Urinary bladder (tissue), 4 donors: ENCODE results near the gene FAM53B. TPM values are rescaled to one million over a fixed set of nuclear protein-coding genes. Genes with fewer than 3 reads are reported as not detected.

ENCODE experiments used
- DNase-seq: peaks from one replicate; pipeline ENCODE4 v3.0.0-alpha.2; 2015; ENCODE audit errors: extremely low spot score
- H3K27ac ChIP-seq: one replicate; pipeline ENCODE4 v1.5.1; 2013; ENCODE audit warnings: low read depth, mild to moderate bottlenecking, moderate library complexity
- H3K36me3 ChIP-seq: one replicate; pipeline ENCODE4 v1.6.1; 2013; ENCODE audit warnings: mild to moderate bottlenecking, moderate library complexity; ENCODE audit not compliant: insufficient read depth
- H3K4me1 ChIP-seq: one replicate; pipeline ENCODE4 v1.6.1; 2013; ENCODE audit warnings: mild to moderate bottlenecking, moderate library complexity; ENCODE audit not compliant: insufficient read depth
- H3K4me3 ChIP-seq: one replicate; pipeline ENCODE4 v1.5.1; 2013; ENCODE audit warnings: low read depth, low read length
- WGBS: extraction: QIAGEN DNeasy Blood & Tissue Kit; methylation state at CpG from one replicate; pipeline ENCODE4 v1.1.7; 2013; 5-methylcytosine and 5-hydroxymethylcytosine counted together
- polyA plus RNA-seq: library from polyadenylated mRNA; stranded (reverse); fragments of 200-250 nt; gene quantifications from one replicate; pipeline ENCODE4 v1.2.3, GENCODE V29; 2013
- total RNA-seq: library from RNA; depleted of rRNA; stranded (reverse); fragments of >200 nt; gene quantifications from one replicate; pipeline ENCODE4 v1.2.3, GENCODE V29; 2014
- donor health status: healthy with polysubstance abuse.
- donor health status: healthy.

FAM53B gene
- total and polyA plus RNA-seq, 2 donors = 15.9 to 19.8 TPM

DNA sequence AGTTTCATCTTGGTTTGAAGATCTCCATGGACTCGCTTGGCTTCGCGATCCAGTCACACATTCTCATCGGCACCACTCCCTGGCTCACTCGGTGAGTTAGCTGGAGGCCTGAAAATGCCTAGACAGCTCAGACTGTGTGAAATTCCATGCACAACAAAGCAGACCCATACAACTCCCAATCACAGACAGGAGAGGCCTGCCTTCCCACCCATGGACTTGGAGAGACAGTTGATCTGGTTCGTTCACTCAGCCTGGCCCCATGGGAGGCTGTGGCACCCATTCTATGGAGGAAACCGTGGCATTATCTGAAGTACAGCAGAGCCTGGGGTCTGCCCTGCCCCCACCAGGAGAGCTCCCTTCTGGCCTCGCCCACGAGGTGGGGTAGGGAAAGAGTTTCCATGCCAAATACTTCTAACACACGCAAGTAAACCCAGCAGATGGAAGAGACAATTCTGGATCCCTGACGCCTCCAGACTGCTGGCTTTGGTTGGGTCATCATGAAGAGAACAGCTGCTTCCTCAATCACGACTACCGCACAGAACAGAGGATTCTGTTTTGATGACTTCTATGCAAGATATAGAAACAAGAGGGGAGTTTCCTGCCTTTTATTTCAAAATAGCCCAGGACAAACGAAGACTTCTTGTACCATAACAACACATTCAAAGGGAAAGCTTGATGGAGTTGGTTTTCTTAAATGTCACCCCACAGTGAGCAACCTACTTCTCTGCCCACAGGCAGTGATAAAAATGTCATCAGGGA, 15.9 kb downstream of the FAM53B start:
- H3K4me3 ChIP-seq = no peak overlapping the region
- H3K4me1 ChIP-seq = peaks cover 4% of the 10 kb centered on the region
- no peak overlapping the region for H3K27ac ChIP-seq
- WGBS = 66% methylated on average over 14 of the region's 14 CpGs
- H3K36me3 ChIP-seq = no peaks in the 10 kb centered on the region
- no peak for DNase-seq

DNA sequence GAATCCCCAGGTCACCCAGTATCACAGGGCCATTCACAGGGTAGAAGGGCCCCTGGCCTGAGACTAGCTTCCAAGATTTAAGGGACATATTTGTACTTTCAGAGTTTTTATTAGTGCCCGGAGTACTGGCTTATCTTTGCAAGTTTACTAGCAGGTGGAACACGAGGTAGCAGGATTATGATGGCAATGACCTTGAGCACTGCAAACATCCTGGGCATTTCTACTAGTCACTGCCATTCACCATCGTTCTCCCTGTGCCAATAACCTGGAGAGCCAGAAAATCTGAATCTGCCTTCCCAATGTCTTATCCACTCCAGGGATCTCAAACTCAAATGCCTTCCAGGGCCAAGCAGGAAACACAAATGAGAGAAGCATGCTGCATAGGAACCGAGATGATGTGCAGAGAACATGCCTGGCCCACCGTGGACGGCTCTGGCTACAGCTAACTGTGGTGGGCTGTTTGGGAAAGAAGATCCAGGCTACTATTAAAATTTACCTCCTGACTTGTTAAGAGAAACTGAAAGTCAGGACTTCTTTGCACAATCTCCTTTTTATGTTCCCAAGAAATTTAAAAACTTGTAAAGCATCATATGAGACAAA, 16.7 kb downstream of the FAM53B start:
- H3K4me3 ChIP-seq = no peak overlapping the region
- no peak for DNase-seq
- H3K27ac ChIP-seq = no peak overlapping the region
- H3K4me1 ChIP-seq = peaks cover 4% of the 10 kb centered on the region
- WGBS = 64% methylated on average over 6 of the region's 6 CpGs
- H3K36me3 ChIP-seq = no peaks in the 10 kb centered on the region

DNA sequence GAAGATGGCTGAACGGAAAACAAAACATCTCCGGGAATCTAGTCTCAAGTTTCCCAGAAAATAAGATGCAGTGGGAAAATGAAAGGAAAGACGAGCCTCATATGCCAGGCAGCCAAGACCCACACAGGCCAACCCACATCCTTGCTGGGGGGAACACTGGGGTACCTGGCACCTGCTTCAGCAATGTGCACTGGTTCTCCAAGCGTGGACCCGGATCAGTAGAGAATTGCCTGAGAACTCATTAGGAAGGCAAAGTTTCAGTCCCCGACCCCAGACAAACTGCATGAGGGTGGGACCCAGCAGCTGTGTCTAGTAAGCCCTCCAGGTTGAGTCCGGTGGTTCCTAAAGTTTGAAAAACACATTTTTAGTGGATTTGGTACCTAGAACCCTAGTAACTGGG, 18.4 kb downstream of the FAM53B start:
- H3K4me3 ChIP-seq = no peak overlapping the region
- DNase-seq = no peak
- H3K4me1 ChIP-seq = peaks cover 4% of the 10 kb centered on the region
- WGBS = 88% methylated on average over 7 of the region's 7 CpGs
- no peaks in the 10 kb centered on the region for H3K36me3 ChIP-seq
- H3K27ac ChIP-seq = no peak overlapping the region

DNA sequence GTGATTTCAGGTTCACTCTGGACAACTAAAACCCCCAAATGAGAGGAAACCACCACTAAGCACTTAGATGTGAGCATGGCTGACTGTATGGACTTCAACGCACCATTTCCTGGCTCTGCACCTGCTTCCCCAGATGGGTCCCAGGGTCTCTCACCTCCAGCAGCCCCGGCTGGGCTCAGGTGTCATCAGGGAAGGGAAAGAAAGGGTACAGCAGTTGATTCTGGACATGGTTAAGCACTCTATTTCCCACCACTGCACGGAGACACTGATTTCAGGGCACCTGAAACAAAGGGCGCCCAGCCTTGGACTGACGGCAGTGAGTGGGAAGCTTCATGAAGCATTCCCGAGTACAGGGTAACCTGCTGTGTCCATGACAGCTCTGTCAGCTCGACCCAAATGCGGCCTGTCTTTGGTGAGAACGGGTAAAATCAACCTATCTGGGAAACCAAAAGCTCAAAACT, 19.0 kb downstream of the FAM53B start:
- H3K4me1 ChIP-seq = peaks cover 4% of the 10 kb centered on the region
- no peak overlapping the region for H3K4me3 ChIP-seq
- WGBS = 96% methylated on average over 9 of the region's 9 CpGs
- no peak for DNase-seq
- H3K27ac ChIP-seq = no peak overlapping the region
- H3K36me3 ChIP-seq = no peaks in the 10 kb centered on the region

DNA sequence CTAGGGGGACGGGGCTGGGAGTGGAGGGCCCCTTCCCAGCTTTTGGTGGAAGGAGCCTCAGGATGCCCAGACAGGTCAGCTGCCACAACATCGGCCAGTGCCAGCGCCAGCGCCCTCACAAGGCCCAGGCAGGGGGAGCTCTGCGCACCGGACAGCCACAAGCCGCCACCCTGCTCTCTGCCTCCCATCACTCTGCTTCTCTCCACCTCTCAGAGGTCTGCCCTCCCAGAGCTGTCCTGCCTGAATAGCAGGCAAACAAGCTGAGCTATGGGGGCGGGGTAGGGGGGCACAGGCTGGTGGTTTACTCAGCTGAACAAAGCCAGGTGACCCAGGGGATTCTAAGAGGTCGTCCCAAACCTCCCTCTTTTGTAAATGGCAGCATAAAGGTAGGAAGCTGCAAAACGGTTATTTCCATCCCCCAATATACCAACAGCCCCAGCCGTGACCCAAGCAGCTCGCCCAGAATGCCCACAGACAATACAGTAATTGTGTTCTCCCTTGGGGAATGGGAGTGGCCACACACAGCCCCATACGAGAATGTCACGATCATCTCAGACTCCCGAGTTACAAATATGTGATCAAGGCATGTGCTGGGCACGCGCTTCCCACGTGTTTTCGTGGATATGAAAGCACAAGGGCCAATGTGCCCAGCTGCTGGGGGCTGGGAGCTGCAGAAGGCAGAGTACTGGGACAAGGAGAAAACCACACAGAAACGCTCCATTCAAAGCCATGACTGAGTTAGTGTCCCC, 19.7 kb downstream of the FAM53B start:
- H3K4me1 ChIP-seq = peaks cover 4% of the 10 kb centered on the region
- no peaks in the 10 kb centered on the region for H3K36me3 ChIP-seq
- H3K27ac ChIP-seq = no peak overlapping the region
- no peak for DNase-seq
- 80% methylated on average over 20 of the region's 20 CpGs for WGBS
- H3K4me3 ChIP-seq = no peak overlapping the region

DNA sequence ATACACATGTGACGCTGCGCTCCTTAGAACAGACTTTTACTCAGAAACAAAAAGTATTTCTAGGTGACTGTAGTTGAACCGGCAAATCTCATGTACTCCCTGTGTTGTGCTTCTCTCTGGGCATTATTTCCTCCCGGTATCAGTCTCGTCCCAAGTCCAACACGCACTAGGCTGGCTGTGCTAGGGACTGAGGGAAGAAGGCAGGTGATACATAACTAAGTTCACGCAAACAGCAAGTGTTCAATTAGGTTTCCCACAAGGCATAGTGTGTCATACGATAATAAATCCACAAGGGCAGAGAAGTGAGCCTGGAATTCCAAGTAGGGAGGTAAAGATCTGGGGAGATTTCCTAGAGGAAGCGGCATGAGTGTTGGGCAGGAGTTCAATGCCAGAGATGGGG, 20.4 kb downstream of the FAM53B start:
- no peak for DNase-seq
- no peaks in the 10 kb centered on the region for H3K36me3 ChIP-seq
- H3K4me1 ChIP-seq = peaks cover 4% of the 10 kb centered on the region
- WGBS = 72% methylated on average over 9 of the region's 9 CpGs
- H3K27ac ChIP-seq = no peak overlapping the region
- H3K4me3 ChIP-seq = no peak overlapping the region

DNA sequence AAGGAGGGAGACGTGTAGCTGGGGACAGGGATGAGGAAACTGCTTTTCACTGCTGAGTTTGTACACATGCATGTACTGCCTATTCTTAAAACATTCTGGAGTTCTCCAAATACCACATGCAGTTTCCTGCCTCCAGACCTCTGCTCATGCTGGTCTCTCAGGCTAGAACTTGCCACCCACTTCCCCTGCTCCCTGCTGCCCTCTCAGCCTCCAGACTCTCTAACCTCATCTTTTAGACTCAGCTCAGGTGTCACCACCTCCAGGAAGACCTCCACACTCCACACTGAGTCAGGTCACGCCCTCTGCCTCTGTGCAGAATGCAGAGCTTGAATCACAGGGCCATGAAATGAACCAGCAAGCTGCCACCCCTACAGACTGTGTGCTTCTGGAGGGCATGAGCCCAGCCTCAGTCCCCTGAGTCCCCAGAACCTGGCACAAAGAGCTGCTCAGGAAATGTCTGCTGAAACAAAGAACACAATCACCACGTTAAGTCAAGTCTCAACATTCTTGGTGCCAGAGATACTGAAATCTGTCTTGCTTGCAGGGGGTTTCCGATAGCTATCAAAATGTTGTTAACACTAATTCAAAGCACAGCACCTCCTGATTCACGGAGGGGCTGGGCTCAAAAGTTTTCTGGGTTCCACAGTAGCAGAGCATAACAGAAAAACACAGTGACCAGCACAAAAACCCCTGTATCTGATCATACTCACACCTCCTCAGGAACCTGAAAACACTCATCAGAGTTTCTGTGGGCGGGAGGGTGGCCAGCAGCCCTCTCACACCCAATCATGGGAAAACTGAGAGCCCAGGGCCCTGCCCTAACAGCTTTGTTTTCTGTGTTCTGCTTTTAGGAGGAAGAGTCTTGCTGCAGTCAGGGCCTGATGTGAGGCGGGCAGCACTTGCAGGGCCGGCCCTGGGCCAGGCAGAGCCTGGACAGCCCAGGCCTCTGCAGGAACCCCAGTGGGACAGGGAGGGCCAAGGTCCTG, 21.1 kb downstream of the FAM53B start:
- Histone ChIP-seq H3K4me3 (no peak overlapping the region), H3K4me1 (peaks cover 6% of the 10 kb centered on the region), H3K27ac (no peak overlapping the region), H3K36me3 (no peaks in the 10 kb centered on the region)
- WGBS = 53% methylated on average over 8 of the region's 8 CpGs
- no peak for DNase-seq

DNA sequence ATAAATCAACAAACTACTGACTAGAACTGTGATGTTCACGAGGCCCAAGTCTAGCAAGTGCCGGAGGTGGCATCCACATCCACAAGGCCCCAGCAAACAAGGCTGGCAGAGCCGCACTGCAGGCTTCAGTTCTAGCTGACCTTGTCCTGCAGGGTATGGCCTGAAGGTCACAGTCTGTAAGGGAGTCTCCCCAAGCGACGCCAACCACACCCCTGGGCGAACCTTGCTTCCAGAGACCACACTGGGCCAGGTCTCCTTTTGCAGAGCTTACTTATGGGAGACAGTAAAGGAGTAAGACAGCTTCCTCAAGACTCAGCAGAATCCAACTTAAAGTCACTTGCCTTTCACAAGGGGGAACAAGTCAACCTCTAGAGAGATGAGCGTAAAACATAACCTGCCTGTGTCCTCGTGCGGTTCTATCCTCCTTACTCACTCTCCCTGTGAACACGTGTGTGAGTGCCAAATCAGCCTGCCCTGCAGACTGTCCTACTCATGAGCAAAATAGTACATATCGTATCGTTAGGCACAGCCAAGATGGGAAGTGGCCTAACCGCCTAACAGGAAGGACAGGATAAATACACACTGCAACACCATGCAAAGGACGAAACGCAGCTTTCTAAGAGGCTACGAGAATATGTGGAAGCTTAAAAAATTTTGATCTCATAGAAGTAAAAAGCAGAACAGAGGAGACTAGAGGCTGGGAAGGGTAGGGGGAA, 22.7 kb downstream of the FAM53B start:
- H3K27ac ChIP-seq = peak overlapping the region; percentile 42
- 58% methylated on average over 16 of the region's 16 CpGs for WGBS
- DNase-seq = no peak
- no peak overlapping the region for H3K4me3 ChIP-seq
- no peaks in the 10 kb centered on the region for H3K36me3 ChIP-seq
- H3K4me1 ChIP-seq = peaks cover 3% of the 10 kb centered on the region

DNA sequence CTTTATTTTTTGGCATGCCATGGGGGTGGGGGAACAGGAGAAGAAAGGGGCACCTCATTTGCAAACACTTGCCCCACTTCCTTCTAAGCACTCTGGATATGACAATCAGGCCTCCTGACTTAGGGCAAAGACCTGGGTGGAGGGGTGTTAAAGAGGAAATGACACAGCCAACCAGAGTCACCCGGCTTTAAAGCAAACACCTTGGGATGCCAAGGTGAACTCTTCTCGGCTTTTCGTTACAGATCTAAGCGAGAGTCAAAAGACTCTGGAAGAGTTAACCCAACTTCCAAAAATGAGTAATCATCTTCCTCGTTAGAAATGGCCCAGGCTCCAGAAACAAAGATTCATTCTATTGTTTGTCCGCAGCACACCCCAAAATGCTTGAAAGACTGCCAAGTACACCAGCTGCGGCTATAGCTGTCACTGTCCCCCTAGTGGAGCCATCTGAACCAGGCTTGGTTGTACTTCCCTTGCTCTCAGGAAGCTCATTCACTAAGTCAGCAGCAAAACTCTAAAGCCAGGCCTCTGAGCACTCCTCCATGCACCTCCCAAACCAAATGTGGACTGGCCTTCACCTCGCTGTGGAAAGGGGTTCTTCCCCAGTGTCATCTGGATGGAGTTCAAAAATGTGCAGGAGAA, 24.8 kb downstream of the FAM53B start:
- WGBS = 52% methylated on average over 8 of the region's 8 CpGs
- Histone ChIP-seq H3K27ac (no peak overlapping the region), H3K4me1 (peaks cover 3% of the 10 kb centered on the region), H3K36me3 (no peaks in the 10 kb centered on the region), H3K4me3 (no peak overlapping the region)
- DNase-seq = no peak

DNA sequence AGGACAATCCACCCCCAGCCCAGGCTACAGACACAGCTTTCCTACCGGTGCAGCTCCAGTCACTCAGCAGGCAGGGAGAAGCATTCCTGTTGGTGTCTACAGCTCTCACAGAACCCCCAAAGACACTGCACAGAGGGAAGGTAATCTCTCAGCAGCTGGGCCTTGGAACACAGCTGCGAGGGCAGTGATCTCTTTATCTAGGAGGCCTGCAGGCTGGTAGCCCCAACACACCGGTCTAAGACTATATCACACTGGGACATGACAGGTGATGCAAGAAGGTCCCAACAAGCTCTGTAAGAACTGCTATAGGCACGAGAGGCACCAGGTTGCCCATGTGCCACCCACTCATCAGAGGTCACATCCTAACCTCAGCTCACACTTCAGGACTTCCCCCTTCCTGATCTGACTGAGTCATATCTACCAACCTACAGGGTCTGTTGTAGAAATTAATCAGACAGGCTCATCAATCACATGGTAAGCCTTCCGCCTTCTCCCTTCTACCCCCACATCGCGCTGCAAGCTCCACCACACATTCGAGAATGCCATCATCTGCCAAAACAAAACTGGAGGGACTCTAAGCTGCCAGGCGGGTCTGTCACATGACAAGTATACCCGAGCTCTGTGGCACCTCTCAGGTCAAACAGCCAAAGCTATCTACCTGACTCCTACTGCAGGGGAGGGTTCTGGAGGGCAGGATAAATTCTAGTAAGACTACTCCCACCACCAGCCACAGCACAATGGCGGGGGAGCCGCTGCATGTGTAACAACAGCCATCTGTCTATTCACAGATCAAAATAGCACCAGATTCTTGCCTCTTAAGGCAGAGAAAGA, 26.1 kb downstream of the FAM53B start:
- no peak overlapping the region for H3K4me3 ChIP-seq
- no peak for DNase-seq
- WGBS = 77% methylated on average over 12 of the region's 12 CpGs
- H3K27ac ChIP-seq = peak overlapping the region; percentile 34
- no peaks in the 10 kb centered on the region for H3K36me3 ChIP-seq
- H3K4me1 ChIP-seq = peaks cover 3% of the 10 kb centered on the region

DNA sequence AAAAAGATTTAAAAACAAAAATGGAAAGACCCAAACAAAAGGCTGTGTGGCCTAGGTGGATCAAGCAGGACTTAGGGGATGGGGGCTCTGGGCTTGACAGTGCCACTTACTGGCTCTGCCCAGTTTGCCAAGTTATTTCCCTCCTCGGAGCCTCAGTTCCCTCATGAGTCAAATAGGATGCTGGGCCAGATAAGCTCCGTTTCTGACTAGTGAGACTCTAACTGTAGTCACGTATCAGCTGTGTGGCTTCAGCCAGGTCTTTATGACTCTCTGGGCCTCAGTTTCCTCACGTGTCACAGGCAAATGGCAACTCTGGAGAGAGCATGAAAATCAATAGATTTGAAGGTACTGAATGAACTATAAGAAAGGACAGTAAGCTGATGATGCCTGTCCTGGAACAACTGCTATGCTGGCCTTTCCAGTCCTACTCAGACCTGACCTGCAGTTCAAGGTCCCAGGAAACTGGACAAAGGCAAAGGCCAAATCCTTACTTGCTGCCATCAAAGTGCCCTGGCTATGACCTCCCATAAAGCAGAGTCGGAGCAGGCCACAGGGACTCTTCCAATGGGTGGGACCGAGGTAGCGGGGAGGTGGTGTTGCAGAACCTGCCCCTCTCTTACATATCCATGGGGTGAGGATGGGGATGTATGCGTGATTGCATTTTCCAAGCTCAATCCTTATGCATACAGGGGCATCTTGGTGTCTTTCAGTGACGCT, 27.0 kb downstream of the FAM53B start:
- no peak for DNase-seq
- Histone ChIP-seq H3K27ac (no peak overlapping the region), H3K36me3 (no peaks in the 10 kb centered on the region), H3K4me1 (peaks cover 3% of the 10 kb centered on the region), H3K4me3 (no peak overlapping the region)
- 92% methylated on average over 9 of the region's 9 CpGs for WGBS
